ENCODE data around the gene SHROOM3.

Gene SHROOM3

DNA sequence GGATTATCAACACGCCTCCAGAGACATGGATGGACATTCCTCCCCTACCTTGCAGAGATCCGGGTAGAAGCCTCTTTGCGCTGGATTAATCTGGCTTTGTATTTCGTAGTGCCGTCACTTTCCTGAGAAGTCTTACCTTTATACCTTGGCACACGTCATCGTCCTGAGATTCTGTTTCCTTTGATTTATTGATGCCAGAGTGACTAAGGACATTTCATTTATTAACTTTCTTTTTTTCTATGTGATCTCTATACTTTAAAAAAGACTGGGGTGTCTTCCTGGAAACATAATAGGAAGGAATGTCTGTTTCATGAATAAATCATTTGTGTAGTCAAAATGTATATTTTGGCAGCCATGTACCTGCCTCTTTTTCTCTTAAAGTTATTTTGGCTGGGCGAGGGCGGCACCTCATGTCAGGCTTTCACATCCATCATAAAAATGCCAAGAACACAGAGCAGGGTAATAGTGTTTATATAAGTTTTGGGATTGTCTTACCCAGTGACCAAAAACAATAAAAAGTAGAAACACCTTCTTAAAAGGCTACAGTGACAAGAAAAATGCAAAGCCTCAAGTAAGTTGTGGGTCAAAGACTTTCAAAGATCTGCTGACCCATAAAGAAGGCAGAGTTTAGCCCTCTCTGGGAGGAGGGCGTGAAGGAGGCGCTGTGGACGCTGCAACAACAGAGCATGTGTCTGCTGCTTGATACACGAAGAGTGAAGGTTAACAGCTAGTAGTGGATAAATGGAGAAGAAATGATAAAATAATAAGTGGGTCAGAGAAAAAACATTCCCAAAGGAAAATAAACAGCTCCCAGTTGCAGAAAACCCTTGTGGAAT, 124.4 kb downstream of the SHROOM3 start:
- no peak for FAIRE-seq
- no peak for DNase-seq (ENCODE audit: extremely low spot score, insufficient read length, low read depth)

GRCh38 chr4:76562161-76562560, 127.1 kb downstream of the SHROOM3 start:
- FAIRE-seq (no peak), DNase-seq (ENCODE audit: extremely low spot score, insufficient read length, low read depth) (no peak)

DNA sequence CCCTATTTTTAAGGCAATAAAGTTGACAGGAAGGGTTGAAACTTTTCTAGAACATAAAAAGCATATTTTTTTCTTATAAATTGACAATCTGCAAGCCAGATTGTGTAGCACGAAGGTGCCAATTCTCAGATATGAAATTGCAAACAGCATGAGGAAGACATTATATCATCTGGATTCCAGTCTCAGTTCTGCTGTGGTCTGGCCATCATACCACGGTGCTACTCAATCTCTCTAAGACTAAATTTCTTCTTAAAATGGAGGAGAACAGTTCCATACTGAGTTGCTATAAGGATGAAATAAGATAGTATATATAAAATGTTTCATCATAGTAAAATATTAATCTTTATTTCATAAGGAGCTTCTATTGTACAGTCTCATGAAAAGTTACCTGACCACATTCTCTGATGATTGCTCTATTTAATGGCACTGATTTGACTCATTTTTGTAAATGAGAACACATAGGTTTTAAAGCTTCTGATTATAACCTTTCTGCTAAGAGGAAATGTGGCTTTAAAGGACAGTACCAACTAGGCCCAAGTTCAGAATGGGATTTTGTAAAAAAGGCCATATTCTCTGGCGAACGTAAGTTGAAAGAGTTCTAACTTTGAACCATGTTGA, 127.9 kb downstream of the SHROOM3 start:
- FAIRE-seq: no peak
- no peak for DNase-seq (ENCODE audit: extremely low spot score, insufficient read length, low read depth)

GRCh38 chr4:76563454-76564122, 128.6 kb downstream of the SHROOM3 start:
- no peak for FAIRE-seq
- DNase-seq (ENCODE audit: extremely low spot score, insufficient read length, low read depth): no peak

DNA sequence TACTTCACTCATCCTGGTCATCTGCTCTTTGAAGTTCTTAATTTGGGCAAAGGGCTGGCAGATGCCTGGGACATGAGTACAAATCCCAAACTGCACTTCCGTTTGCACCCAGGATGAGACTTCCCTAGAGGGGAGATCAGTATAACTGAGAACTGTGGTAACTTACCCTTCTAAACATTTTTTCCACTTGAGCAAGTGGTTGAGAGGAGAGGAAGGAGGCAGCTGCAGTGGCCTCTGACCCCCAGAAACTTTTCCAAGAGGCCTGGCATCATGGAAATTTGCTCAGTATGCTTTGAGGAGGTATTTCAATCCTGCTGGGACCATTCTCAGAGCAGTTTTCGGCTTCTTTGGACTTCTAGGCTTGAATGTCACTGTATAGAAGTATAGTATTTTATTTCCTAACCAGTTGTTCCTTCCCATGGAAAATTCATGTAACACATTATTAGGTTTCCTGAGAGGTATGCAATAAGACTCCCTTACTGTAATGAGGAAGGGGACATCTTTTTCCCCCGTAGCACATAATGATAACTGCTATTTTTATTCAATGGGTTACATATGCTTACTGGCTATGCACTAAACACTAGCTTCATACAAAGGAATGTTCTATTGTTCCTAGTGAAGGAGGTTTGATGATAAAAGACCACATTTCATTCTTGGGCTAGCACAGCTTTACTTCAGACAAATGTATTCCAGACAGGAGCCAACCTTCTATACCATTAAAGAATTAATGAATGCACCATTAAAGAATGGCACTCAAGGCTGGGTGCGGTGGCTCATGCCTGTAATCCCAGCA, 129.3 kb downstream of the SHROOM3 start:
- FAIRE-seq (no peak), DNase-seq (ENCODE audit: extremely low spot score, insufficient read length, low read depth) (no peak)

- DNase-seq (ENCODE audit: extremely low spot score, insufficient read length, low read depth) (no peak), FAIRE-seq (no peak)
Observed at GRCh38 chr4:76568262-76568661, 133.2 kb downstream of the SHROOM3 start.

DNA sequence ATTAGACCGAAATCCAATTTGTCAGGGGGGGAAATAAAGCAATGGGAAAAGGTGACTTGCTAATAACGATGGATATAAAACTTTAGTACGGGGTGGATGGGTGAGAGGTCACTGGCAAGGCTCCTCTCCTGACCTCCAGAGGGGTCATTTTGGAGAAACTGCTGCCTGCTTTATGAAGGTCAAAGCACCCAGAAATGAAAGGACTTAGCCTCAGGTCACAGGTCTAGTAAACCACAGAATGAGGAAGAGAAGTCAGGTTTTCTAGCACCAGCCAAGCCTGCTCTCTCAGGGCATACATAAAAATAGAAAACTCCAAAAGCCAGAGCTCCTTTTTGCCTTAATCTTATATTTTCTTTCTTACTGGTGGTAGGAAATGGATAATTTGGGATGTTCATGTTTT, 134.2 kb downstream of the SHROOM3 start:
- no peak for DNase-seq (ENCODE audit: extremely low spot score, insufficient read length, low read depth)
- no peak for FAIRE-seq

GRCh38 chr4:76569706-76570105, 134.7 kb downstream of the SHROOM3 start:
- DNase-seq (ENCODE audit: extremely low spot score, insufficient read length, low read depth): no peak
- FAIRE-seq: no peak

DNA sequence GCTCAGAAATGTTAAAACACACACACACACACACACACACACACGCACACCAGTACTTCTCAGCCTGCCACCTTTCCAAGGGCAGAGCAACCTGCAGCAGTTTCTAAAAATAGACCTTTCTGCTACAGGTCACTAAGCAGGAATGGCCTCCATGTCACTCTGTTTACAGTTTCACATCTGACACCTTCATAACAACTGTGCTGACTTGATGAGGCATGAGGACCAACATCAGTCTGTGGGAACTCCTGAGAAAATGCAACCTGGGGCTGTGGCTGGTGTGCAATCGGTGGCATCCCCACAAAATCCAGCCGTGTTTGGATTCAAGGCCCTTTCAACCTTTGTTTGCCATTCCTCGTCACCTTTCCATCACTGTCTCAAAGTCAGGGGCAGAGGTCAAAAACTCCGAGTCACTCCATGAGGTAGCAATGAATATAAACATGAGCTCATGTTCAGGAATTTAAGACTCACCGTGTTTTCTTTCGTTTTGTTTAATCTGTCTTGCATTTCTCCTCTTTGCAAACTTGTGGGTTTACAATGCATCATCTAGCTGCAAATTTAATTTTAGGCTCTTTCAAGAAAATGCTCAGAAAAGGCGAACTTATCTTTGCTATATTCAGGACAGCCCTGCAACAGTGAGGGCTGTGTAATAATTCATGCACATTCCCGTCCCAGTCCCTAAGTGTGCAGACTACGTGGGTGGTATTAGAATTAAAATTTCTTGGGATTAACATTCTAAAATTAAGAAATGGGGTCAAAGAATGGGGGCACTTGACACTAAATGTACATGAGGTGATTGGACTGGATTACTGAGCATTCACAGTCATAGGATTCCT, 135.3 kb downstream of the SHROOM3 start:
- no peak for FAIRE-seq

GRCh38 chr4:76571274-76571673, 136.2 kb downstream of the SHROOM3 start:
- FAIRE-seq (no peak), DNase-seq (ENCODE audit: extremely low spot score, insufficient read length, low read depth) (no peak)

More for the DNA sequence above, 135.3 kb downstream of the SHROOM3 start:
- no peak for DNase-seq (ENCODE audit: extremely low spot score, insufficient read length, low read depth)

DNA sequence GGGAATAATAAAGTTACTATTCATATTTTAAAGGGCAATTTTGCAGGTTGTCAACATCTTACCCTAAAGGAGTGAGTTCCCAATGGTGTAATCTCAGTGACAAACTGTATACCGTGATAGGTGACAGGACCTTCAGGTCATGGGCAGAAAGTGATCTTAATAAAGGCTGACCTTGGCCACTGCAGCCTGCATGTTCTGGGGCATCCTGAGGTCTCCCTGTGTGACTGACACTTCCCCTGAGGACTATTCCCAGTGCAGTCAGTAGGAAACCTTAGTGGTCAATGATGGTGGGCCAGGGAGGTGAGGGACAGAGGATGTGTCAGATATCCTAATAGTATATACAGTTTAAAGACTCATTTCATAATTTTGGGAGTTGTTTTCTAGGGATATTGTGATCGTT, 137.2 kb downstream of the SHROOM3 start:
- no peak for DNase-seq (ENCODE audit: extremely low spot score, insufficient read length, low read depth)
- FAIRE-seq: no peak

DNA sequence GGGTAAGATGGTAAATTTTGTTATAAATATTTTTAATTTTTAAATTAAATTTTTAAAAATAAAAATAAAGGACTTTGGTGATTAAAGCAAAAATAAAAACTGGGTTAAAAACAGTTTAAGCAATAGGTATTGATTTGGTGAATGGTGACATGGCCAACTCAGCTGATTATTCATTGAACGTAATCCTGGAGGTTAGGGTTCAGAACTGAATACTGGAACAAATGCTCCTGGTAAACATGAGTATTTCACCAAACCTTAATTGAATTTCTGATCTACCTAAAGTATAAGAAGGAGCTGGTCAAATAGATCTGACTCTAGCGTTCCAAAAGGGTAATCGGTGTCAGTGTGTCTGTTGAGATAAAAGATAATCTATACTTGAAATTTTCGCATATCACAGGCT, 141.8 kb downstream of the SHROOM3 start:
- no peak for FAIRE-seq
- DNase-seq (ENCODE audit: extremely low spot score, insufficient read length, low read depth): no peak

GRCh38 chr4:76578002-76578560, 143.1 kb downstream of the SHROOM3 start:
- DNase-seq (ENCODE audit: extremely low spot score, insufficient read length, low read depth) (no peak), FAIRE-seq (no peak)

GRCh38 chr4:76579596-76580375, 144.8 kb downstream of the SHROOM3 start:
- FAIRE-seq: no peak
- no peak for DNase-seq (ENCODE audit: extremely low spot score, insufficient read length, low read depth)

GRCh38 chr4:76581077-76581962, 146.3 kb downstream of the SHROOM3 start:
- FAIRE-seq: no peak
- no peak for DNase-seq (ENCODE audit: extremely low spot score, insufficient read length, low read depth)

DNA sequence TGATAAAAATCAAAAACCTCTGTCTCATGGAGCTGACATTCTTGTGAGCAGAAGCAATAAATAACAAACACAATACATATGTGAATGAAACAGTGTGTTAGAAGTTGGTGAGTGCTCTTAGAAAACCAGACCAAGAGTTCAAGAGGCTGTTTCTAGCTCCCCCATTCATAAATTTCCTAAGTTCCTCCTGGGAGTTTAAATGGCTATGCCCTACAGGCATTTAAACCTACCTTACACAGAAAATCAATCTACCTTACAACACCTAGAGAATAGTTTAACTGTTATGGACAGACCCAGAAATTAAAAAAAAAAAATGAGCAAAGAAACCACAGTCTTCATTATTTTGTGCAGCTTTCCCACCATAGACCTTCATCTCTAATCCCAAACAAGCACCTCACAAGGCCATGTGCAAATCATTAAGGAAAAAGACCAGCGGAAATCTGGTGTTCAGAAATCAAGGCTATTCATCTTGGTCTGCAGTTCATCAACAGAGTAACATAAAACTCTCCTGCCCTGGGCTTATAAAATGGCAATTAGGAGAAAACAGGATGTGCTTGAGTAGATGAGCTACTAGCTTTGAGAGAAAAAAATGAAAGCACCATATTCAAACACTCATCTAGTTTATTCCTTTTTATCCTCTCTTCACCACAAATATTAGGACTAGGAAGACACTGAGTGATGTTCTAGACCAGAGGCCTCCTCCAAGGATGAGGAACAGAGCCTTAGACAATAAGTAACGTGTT, 147.2 kb downstream of the SHROOM3 start:
- no peak for FAIRE-seq
- no peak for DNase-seq (ENCODE audit: extremely low spot score, insufficient read length, low read depth)

- FAIRE-seq: no peak
- DNase-seq (ENCODE audit: extremely low spot score, insufficient read length, low read depth): no peak
Observed at GRCh38 chr4:76582817-76583087, 147.7 kb downstream of the SHROOM3 start.

Data from GM18507 (cell line).